ENCODE measurements around the gene SUMO2.

GRCh38 chr17:75153780-75154194, 29.0 kb downstream of the SUMO2 start:
- no peak for TF ChIP-seq CTCF (IDR thresholded peaks at IDR 0.05; ENCODE audit: control extremely low read depth in 1 of 3, insufficient read depth in 1 of 3, low read depth in 1 of 3, low read length in 3 of 3)
- no peak for TF ChIP-seq MAFK (IDR thresholded peaks at IDR 0.05; ENCODE audit: low read depth, low read length)
- TF ChIP-seq RFX5 (IDR thresholded peaks at IDR 0.05; ENCODE audit: borderline replicate concordance, low read depth, low read length) = no peak
- no peak for TF ChIP-seq SUZ12 (IDR thresholded peaks at IDR 0.05; ENCODE audit: low read length)
- 0 out of 2 replicates have a peak, but pooled peaks have one; percentile 29 for TF ChIP-seq YY1 (IDR thresholded peaks at IDR 0.05; ENCODE audit: low read depth, low read length)
- no peak for TF ChIP-seq SRF (IDR thresholded peaks at IDR 0.05; ENCODE audit: low read depth, low read length)
- no peak for TF ChIP-seq CEBPB (IDR thresholded peaks at IDR 0.05; ENCODE audit: low read depth, low read length)
- no peak for TF ChIP-seq POU5F1 (IDR thresholded peaks at IDR 0.05; ENCODE audit: low read depth, low read length)
- no peak for TF ChIP-seq CREB1 (IDR thresholded peaks at IDR 0.05)
- TF ChIP-seq BRCA1 (IDR thresholded peaks at IDR 0.05; ENCODE audit: low read depth, low read length) = no peak
- TF ChIP-seq EZH2 (IDR thresholded peaks at IDR 0.05; ENCODE audit: low read depth, low read length, severe bottlenecking) = no peak
- no peak for TF ChIP-seq NANOG (IDR thresholded peaks at IDR 0.05; ENCODE audit: insufficient read depth, low read depth, low read length, poor library complexity, severe bottlenecking)
- TF ChIP-seq TCF12 (IDR thresholded peaks at IDR 0.05; ENCODE audit: low read depth, low read length) = no peak
- no peak for TF ChIP-seq NRF1 (IDR thresholded peaks at IDR 0.05; ENCODE audit: low read depth, low read length)

Data from H1 (cell line).